Endothelial cell of umbilical vein (primary cell): ENCODE data around the gene GABARAPL2.

Experiments
- EZH2 ChIP-seq: IDR thresholded peaks from 2 replicates; pipeline ENCODE4 v1.6.1; 2012; ENCODE audit warnings: borderline replicate concordance, low read depth, mild to moderate bottlenecking, moderate library complexity, low read length, inconsistent platforms; ENCODE audit not compliant: severe bottlenecking
- FOS ChIP-seq: IDR thresholded peaks from 2 replicates; pipeline ENCODE4 v1.6.1; 2011; ENCODE audit warnings: mild to moderate bottlenecking, low read length, moderate library complexity, borderline replicate concordance; ENCODE audit not compliant: insufficient read depth
- GATA2 ChIP-seq: IDR thresholded peaks from 2 replicates; pipeline ENCODE4 v1.7.0; 2011; ENCODE audit warnings: low read depth, mild to moderate bottlenecking, moderate library complexity, mixed read lengths, low read length; ENCODE audit not compliant: insufficient read length, insufficient read depth
- JUN ChIP-seq: IDR thresholded peaks from 2 replicates; pipeline ENCODE4 v1.6.1; 2011; ENCODE audit warnings: borderline replicate concordance, low read depth; ENCODE audit not compliant: insufficient read length, insufficient read depth
- MYC ChIP-seq: IDR thresholded peaks from one replicate; pipeline ENCODE4 v1.6.1; 2011; ENCODE audit warnings: mild to moderate bottlenecking, low read depth, low read length
- POLR2A ChIP-seq: IDR thresholded peaks from 2 replicates; pipeline ENCODE4 v1.6.1; 2012; ENCODE audit warnings: low read depth, mild to moderate bottlenecking, control low read depth, low read length
- POLR2AphosphoS5 ChIP-seq: IDR thresholded peaks from 2 replicates; pipeline ENCODE4 v1.6.1; 2012; ENCODE audit warnings: low read depth, mild to moderate bottlenecking, control low read depth, low read length, moderate library complexity; ENCODE audit not compliant: insufficient read depth
- TF ChIP-seq, protein P1 (sequence below), 2 donors: IDR thresholded peaks; 1 replicate in 1 of 2; 2 replicates in 1 of 2; pipeline ENCODE4 v1.5.1; 2011; ENCODE audit warnings: low read length in 2 of 2, mild to moderate bottlenecking in 2 of 2, moderate library complexity in 2 of 2, control low read depth in 1 of 2, inconsistent platforms in 1 of 2, low read depth in 1 of 2; ENCODE audit not compliant: insufficient read depth in 1 of 2; ENCODE audit errors: extremely low read depth in 1 of 2
- TF ChIP-seq, protein P2 (sequence below): IDR thresholded peaks from 2 replicates; pipeline ENCODE4 v1.6.1; 2011; ENCODE audit not compliant: insufficient read depth, insufficient read length

DNA sequence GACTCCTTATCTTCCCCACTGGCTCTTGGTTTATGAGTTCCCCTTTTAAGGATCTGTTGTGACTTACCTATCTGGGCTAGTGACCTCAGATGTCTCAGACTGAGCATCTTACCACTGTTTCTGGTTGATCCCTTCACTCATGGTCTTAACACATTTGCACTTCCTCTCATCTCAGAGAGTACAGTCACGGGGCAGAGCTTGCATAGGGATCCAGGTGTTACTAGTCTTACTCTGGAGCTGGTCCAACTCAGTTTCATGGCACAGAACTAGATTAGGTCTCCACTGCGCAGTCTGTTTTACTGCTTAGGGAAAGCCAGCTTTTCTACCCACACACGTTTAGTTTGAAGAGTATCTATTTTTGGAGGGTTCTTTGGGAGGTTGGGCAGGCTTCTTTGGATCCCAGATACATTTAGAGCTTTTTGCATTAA, 10.2 kb downstream of the GABARAPL2 start:
- no peak for TF ChIP-seq POLR2AphosphoS5
- TF ChIP-seq, protein P1, sequence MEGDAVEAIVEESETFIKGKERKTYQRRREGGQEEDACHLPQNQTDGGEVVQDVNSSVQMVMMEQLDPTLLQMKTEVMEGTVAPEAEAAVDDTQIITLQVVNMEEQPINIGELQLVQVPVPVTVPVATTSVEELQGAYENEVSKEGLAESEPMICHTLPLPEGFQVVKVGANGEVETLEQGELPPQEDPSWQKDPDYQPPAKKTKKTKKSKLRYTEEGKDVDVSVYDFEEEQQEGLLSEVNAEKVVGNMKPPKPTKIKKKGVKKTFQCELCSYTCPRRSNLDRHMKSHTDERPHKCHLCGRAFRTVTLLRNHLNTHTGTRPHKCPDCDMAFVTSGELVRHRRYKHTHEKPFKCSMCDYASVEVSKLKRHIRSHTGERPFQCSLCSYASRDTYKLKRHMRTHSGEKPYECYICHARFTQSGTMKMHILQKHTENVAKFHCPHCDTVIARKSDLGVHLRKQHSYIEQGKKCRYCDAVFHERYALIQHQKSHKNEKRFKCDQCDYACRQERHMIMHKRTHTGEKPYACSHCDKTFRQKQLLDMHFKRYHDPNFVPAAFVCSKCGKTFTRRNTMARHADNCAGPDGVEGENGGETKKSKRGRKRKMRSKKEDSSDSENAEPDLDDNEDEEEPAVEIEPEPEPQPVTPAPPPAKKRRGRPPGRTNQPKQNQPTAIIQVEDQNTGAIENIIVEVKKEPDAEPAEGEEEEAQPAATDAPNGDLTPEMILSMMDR (IDR thresholded peaks at IDR 0.05; ENCODE audit: extremely low read depth in 1 of 2, insufficient read depth in 1 of 2, low read depth in 1 of 2, low read length in 2 of 2) = no peak
- TF ChIP-seq JUN = no peak
- TF ChIP-seq POLR2A = no peak
- TF ChIP-seq, protein P2, sequence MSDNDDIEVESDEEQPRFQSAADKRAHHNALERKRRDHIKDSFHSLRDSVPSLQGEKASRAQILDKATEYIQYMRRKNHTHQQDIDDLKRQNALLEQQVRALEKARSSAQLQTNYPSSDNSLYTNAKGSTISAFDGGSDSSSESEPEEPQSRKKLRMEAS = no peak
- no peak for TF ChIP-seq FOS
- no peak for TF ChIP-seq EZH2
- no peak for TF ChIP-seq GATA2
- no peak for TF ChIP-seq MYC
